SK-N-MC (cell line): Measurements from ENCODE around the gene CDK6.

Experiments used
- DNase-seq: peaks from one replicate; pipeline ENCODE4 v3.0.0-alpha.2; 2011; ENCODE audit warnings: low read depth, low spot score
- H3K27ac ChIP-seq: fragments of 200-600 bp; sonication (generic); 2 replicates; pipeline ENCODE4 v1.5.1; 2016; ENCODE audit warnings: mixed run types
- H3K36me3 ChIP-seq: fragments of 200-600 bp; sonication (generic); 2 replicates; pipeline ENCODE4 v1.6.1; 2017; ENCODE audit warnings: antibody characterized with exemption, low read length, mixed read lengths; ENCODE audit not compliant: insufficient read depth
- H3K4me3 ChIP-seq: fragments of 200-600 bp; sonication (generic); 2 replicates; pipeline ENCODE4 v1.5.1; 2016
- H3K9ac ChIP-seq: fragments of 200-600 bp; sonication (generic); 2 replicates; pipeline ENCODE4 v1.8.0; 2017; ENCODE audit warnings: mixed run types, mixed read lengths; ENCODE audit not compliant: insufficient read length
- H3K9me3 ChIP-seq: fragments of 200-600 bp; sonication (generic); 2 replicates; pipeline ENCODE4 v1.6.1; 2017; ENCODE audit warnings: low read depth, mild to moderate bottlenecking, antibody characterized with exemption, low read length, moderate library complexity, mixed read lengths
- EZH2 ChIP-seq: fragments of 200-600 bp; sonication (generic); IDR thresholded peaks from one replicate; pipeline ENCODE4 v1.6.1; 2017; ENCODE audit warnings: antibody characterized with exemption
- FOXP2 ChIP-seq: optimal IDR thresholded peaks from 2 replicates; pipeline ENCODE3; 2011; ENCODE audit warnings: mild to moderate bottlenecking, moderate library complexity; ENCODE audit not compliant: insufficient read depth; ENCODE audit errors: extremely low read length, control extremely low read depth
- POLR2AphosphoS5 ChIP-seq: IDR thresholded peaks from 2 replicates; pipeline ENCODE4 v1.6.1; 2012; ENCODE audit warnings: mild to moderate bottlenecking, low read depth, low read length, borderline replicate concordance

The CDK6 gene

DNA sequence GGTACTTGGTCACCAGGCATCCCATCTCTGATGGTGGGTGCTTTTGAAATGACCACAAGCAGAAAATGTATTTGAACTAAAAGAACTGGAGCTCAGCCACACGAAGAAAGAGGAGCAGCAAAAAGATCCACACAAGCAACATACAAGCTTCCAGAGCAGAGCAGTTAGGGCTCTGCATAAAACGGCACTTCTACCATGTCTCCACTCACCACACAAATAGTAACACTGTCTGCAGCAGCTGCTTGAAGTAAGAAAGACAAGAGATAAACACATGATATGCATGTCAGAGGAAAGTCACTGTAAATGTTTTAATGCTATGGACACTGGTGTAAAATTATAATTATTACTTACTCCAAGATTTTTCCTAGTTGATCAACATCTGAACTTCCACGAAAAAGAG lies 213.7 kb downstream of the CDK6 start:
- Histone ChIP-seq H3K27ac (no peak overlapping the region), H3K36me3 (no peaks in the 10 kb centered on the region), H3K4me3 (no peak overlapping the region), H3K9ac (no peak overlapping the region), H3K9me3 (no peaks in the 10 kb centered on the region)
- TF ChIP-seq POLR2AphosphoS5 (no peak), EZH2 (no peak), FOXP2 (no peak)
- DNase-seq = no peak

DNA sequence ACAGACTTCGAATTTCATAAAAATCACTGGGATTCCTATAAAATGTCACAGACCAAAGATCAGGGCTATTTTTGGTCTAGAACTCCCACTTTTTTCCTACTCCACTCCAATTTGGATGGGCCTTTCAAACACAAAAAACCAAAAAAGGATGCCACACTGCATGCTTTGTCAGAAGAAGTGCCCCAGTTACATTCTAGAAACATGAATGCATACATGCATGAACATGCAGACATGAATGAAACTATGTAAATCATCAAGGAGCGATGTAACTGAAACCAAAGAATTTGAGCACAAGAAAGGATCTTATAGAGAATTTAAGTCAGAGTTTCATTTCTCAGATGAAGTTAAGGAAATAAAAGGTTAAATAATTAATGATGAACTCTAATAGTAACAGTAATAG lies 214.3 kb downstream of the CDK6 start:
- Histone ChIP-seq H3K27ac (no peak overlapping the region), H3K36me3 (no peaks in the 10 kb centered on the region), H3K9me3 (no peaks in the 10 kb centered on the region), H3K9ac (no peak overlapping the region), H3K4me3 (no peak overlapping the region)
- no peak for DNase-seq
- TF ChIP-seq EZH2 (no peak), FOXP2 (no peak)

DNA sequence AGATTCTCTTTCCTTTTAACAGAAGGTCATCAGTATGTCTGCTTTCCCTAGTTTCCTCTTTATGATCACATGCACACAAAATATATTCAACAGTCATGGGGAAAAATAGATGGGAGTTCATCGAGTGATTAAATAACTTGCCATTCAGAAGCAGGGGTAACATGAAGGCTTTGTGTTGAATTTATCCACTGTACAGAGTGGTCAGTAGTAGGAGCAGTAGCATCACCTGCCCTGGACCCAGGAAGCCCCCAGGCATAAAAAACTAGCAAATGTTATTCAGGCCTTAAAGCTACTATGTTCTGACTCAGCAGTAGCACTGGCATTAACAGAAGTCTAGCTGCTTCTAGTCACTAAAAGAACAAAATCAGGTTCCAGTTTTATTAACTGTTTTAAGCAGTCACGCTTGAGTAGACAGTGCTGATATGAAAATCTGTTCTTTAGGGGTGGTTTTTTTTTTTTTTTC lies 214.8 kb downstream of the CDK6 start:
- Histone ChIP-seq H3K36me3 (no peaks in the 10 kb centered on the region), H3K9ac (no peak overlapping the region), H3K4me3 (no peak overlapping the region), H3K9me3 (no peaks in the 10 kb centered on the region), H3K27ac (no peak overlapping the region)
- no peak for DNase-seq
- no peak for TF ChIP-seq FOXP2
- no peak for TF ChIP-seq POLR2AphosphoS5
- TF ChIP-seq EZH2 = no peak

DNA sequence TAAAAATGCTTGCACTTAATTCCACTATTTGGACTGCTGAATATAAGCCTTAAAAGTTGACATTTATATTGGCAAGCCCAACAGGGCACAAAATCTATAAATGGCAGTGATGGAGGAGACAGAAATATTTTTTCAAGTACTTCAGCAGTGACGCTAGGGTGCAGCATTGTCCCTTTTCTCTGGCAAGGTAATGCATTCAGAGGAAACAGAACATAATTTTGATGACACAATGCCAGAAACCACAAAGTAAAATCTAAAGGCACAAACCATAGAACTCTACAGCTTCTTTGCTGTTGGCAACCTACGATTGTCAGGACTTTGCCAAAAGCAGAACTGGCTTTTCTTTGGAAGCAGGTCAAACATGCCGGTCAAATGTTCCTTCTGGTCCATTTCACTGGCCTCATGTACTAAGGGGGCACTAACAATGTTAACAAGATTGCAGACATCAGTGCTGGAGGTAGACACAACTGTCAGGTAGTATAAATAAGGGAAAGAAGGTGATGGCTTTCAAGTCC lies 215.3 kb downstream of the CDK6 start:
- H3K36me3 ChIP-seq = no peaks in the 10 kb centered on the region
- no peaks in the 10 kb centered on the region for H3K9me3 ChIP-seq
- TF ChIP-seq FOXP2 = no peak
- TF ChIP-seq POLR2AphosphoS5 = no peak
- peak; percentile 92 for DNase-seq
- no peak overlapping the region for H3K9ac ChIP-seq
- no peak overlapping the region for H3K27ac ChIP-seq
- H3K4me3 ChIP-seq = no peak overlapping the region

DNA sequence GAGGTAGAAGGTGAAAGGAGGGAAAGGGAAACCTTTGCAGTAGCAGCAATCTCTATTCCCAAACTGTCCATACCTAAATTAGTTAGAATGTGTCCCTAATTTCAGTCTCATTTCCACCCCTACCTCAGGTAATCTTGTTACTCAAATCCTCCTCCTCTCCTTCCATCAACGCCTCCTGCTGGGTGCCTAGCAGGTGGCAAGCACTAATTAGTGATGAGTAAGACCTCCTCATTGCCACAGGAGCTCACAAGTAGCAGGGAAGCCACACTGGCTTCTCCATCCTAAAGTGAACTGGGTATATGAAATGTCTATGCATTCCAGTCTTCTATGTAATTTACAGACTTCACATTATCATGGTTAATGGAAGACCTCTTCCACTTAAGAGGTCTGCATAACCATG lies 220.5 kb downstream of the CDK6 start:
- Histone ChIP-seq H3K36me3 (no peaks in the 10 kb centered on the region), H3K27ac (no peak overlapping the region), H3K4me3 (no peak overlapping the region), H3K9ac (no peak overlapping the region), H3K9me3 (no peaks in the 10 kb centered on the region)
- no peak for TF ChIP-seq EZH2
- TF ChIP-seq POLR2AphosphoS5 = no peak
- no peak for TF ChIP-seq FOXP2
- DNase-seq = no peak

DNA sequence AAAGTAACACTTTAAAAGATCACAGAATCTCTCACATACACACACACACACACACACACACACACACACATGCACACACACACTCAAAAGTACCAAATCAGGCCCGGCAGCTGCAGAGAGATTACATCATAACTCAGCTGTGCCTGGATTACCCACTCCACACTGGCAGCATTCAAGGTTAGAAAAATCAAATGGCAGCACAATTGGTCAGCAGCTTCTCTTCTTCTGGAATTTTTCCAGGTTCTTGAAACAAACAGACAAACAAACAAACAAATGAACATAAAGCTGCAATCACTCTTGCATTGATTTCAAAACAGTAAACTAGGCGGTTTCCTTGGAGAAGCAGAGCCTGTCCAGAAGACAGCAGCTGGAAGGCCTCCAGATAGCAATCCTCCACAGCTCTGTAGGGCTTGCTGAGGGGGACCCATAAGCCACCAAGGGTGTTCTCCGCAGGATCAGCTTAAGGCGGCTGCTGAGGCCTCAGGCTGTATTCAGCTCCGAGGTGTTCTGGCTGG lies 221.7 kb downstream of the CDK6 start:
- no peak overlapping the region for H3K27ac ChIP-seq
- no peak for TF ChIP-seq FOXP2
- TF ChIP-seq EZH2 = no peak
- TF ChIP-seq POLR2AphosphoS5 = no peak
- DNase-seq = no peak

DNA sequence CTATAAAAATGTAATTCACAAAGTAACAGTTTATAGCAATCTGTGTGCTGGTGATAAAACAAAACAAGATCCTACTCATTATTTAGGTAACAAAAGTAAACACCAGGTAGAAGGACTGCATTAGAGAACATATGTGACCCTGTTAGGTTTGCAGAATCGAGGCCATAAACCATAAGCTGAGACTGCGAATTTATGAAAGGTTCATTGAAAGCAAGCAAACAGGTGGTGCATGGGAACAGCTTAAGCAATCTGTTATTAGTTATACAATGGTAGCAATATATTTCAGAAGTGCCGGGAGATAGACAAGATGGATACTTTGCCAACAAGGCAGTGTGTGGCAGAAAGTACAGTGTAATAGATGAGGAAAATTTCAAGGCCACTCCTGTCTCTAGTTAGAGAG lies 222.7 kb downstream of the CDK6 start:
- Histone ChIP-seq H3K9ac (no peak overlapping the region), H3K36me3 (no peaks in the 10 kb centered on the region), H3K9me3 (no peaks in the 10 kb centered on the region), H3K27ac (no peak overlapping the region), H3K4me3 (no peak overlapping the region)
- no peak for DNase-seq
- TF ChIP-seq FOXP2 = no peak
- no peak for TF ChIP-seq EZH2
- TF ChIP-seq POLR2AphosphoS5 = no peak

More for the DNA sequence above, 221.7 kb downstream of the CDK6 start:
- H3K4me3 ChIP-seq = no peak overlapping the region
- H3K9me3 ChIP-seq = no peaks in the 10 kb centered on the region
- no peaks in the 10 kb centered on the region for H3K36me3 ChIP-seq
- no peak overlapping the region for H3K9ac ChIP-seq

DNA sequence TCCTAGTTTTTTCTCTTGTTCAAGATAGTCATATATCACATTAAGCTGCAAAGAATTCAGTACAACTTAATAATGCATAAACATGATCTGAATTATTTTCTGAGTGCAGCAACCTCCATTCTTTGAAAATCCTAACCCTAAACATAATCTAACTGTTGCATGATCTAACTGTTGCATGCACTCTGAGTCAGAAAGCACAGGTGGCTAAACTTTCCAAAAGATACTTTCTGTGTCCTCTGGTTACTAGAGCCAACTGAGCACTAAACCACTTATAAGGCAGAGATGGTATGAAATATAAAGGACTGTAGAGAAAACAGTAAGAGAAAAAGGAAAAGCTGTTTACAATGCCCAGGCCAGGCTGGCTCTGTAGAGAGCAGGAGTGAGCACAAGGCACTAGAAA lies 223.2 kb downstream of the CDK6 start:
- no peaks in the 10 kb centered on the region for H3K36me3 ChIP-seq
- TF ChIP-seq FOXP2 = no peak
- no peak for TF ChIP-seq POLR2AphosphoS5
- H3K4me3 ChIP-seq = no peak overlapping the region
- H3K9me3 ChIP-seq = no peaks in the 10 kb centered on the region
- DNase-seq = no peak
- no peak overlapping the region for H3K9ac ChIP-seq
- H3K27ac ChIP-seq = no peak overlapping the region

DNA sequence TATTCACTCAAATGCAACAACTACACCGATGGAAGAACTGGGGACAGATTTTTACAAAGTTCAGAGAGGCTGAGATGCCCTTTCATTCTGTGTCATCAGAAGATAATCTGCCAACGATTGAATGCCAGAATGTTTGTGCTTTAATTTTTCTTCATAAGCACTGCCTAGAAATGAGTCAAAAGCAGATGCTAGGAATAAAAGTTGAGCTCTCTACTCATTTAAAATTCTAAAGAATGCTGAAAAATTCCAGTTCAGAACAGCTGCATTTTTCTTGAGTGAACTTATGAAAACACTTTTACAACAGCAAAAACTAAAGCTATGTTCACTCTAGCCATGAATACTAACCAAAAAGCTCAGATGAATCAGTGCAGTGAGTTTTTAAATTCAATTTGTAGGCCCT lies 223.9 kb downstream of the CDK6 start:
- TF ChIP-seq POLR2AphosphoS5 (no peak), EZH2 (no peak), FOXP2 (no peak)
- no peaks in the 10 kb centered on the region for H3K9me3 ChIP-seq
- H3K9ac ChIP-seq = peak overlapping the region; percentile 21
- H3K36me3 ChIP-seq = no peaks in the 10 kb centered on the region
- H3K27ac ChIP-seq = peak overlapping the region; percentile 53; the same call in 1 of the 2 replicates
- no peak for DNase-seq
- H3K4me3 ChIP-seq = no peak overlapping the region

DNA sequence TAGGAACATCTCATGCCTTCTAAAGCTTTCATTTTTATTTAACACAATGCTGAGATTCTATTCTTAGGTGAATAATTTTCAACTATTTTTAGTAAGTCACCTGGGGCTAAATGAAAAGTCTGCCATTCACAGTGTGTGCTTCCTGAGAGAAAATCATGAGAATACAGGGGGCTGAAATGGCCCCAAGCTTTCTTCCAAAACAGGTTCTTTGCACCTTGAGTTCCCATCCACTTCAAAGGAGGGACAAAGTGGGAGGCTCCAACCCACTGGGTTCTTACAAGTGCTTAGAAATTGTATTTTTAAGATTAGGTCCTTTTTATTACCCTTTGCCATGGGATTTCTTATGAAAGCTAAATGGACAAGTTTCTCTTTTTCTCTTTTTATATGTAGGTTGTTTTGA lies 224.6 kb downstream of the CDK6 start:
- no peaks in the 10 kb centered on the region for H3K36me3 ChIP-seq
- no peak overlapping the region for H3K9ac ChIP-seq
- H3K9me3 ChIP-seq = no peaks in the 10 kb centered on the region
- TF ChIP-seq EZH2 (no peak), FOXP2 (no peak), POLR2AphosphoS5 (no peak)
- no peak overlapping the region for H3K4me3 ChIP-seq
- H3K27ac ChIP-seq = no peak overlapping the region
- DNase-seq = no peak
